GM12874 (cell line): ENCODE results near the gene GABRG2.

Experiments
- TF ChIP-seq, protein P1 (sequence below): IDR thresholded peaks from 2 replicates; pipeline ENCODE4 v1.5.1; 2011; ENCODE audit warnings: low read depth, mild to moderate bottlenecking, control low read depth, low read length, moderate library complexity; ENCODE audit not compliant: insufficient read depth

GABRG2 gene

DNA sequence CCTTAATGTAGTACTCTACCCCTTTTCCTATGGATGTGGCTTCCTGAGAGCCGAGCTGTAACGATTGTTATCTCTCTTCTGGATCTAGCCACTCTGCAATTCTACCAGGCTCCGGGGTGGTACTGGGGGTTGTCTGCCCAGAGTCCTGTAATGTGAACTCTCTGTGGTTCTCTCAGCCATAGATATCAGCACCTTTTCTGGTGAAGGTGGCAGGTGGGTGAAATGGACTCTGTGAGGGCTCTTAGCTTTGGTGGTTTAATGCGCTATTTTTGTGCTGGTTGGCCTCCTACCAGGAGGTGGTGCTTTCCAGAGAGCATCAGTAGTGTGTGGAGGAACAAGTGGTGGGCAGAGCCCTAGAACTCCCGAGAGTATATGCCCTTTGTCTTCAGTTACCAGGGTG is 122.1 kb downstream of the GABRG2 start:
- TF ChIP-seq, protein P1, sequence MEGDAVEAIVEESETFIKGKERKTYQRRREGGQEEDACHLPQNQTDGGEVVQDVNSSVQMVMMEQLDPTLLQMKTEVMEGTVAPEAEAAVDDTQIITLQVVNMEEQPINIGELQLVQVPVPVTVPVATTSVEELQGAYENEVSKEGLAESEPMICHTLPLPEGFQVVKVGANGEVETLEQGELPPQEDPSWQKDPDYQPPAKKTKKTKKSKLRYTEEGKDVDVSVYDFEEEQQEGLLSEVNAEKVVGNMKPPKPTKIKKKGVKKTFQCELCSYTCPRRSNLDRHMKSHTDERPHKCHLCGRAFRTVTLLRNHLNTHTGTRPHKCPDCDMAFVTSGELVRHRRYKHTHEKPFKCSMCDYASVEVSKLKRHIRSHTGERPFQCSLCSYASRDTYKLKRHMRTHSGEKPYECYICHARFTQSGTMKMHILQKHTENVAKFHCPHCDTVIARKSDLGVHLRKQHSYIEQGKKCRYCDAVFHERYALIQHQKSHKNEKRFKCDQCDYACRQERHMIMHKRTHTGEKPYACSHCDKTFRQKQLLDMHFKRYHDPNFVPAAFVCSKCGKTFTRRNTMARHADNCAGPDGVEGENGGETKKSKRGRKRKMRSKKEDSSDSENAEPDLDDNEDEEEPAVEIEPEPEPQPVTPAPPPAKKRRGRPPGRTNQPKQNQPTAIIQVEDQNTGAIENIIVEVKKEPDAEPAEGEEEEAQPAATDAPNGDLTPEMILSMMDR: no peak

DNA sequence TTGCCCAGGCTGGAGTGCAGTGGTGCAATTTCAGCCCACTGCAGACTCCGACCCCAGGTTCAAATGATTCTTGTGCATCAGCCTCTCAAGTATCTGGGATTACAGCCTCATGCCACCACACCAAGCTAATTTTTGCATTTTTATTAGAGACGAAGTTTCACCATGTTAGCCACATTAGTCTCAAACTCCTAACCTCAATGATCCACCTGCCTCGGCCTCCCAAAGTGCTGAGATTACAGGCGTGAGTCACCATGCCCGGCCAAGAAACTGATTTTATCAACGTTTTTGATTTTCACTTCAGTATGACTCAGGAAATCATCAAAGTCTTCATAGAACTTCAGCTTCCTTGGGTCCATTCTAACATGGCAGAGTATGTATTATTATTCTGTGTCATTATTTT is 125.4 kb downstream of the GABRG2 start:
- TF ChIP-seq, protein P1: no peak

DNA sequence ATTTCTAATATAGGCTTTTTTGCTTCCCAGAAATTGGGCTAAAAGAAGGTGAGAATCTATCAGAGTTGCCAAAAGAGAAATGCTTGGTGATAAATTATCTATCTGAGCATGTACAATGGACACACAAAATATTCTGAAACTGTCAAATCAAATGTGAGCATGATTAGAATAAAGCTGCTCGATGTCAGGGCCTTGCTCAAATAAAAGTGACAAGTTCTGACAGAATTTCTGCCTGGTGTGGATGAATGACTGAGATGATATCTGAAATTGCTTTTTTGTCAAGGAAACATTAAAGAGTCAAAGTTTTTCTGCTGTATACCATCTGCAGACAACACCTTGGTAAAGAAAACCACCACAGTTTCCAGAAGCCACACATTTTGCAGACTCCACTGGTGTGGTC is 128.8 kb downstream of the GABRG2 start:
- TF ChIP-seq, protein P1: no peak

DNA sequence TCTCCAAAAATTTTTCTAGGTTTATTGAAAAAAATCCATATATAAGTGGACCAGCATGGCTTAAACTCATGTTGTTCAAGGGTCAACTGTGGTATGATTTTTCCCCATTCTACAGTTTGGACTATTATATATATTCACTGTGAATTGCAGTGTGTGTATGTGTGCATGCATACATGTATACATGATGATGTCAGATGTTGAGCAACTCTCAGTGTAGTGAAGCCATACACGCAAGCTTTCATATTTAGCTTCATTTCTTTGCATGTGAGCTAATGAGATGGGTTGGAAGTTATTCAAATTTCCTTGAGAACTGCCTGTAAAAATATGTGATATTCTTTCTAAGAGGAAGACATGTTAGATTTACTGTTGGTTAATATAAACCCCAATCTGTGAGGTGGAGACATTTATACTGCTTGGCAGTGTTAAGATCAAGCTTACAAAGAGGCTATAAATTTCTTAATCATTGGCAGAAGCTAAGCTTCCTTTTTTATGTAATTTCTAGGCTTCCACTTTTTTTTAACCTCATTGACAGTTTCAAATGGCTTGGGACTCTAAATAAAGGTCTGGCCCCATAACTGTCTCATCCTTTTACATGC is 134.8 kb downstream of the GABRG2 start:
- TF ChIP-seq, protein P1: no peak
